WTC11 (cell line): ENCODE results near the gene TAPT1.

Source experiments
- AFF4 ChIP-seq: sonication (generic); formaldehyde crosslinking; IDR thresholded peaks from 2 replicates; pipeline ENCODE4 v1.8.1; 2023; ENCODE audit warnings: mild to moderate bottlenecking, missing genetic modification reagents, borderline replicate concordance
- ATF2 ChIP-seq: sonication (generic); formaldehyde crosslinking; IDR thresholded peaks from 2 replicates; pipeline ENCODE4 v1.8.1; 2022; ENCODE audit warnings: low read depth, missing genetic modification reagents, borderline replicate concordance
- CREB1 ChIP-seq: sonication (generic); formaldehyde crosslinking; IDR thresholded peaks from 2 replicates; pipeline ENCODE4 v1.8.0; 2023; ENCODE audit warnings: mild to moderate bottlenecking, missing genetic modification reagents
- CREM ChIP-seq: sonication (generic); formaldehyde crosslinking; IDR thresholded peaks from 2 replicates; pipeline ENCODE4 v1.8.1; 2022; ENCODE audit warnings: mild to moderate bottlenecking, missing genetic modification reagents, moderate library complexity
- CTCF ChIP-seq: fragments of 200-600 bp; IDR thresholded peaks from 2 replicates; pipeline ENCODE4 v1.8.0; 2022; ENCODE audit warnings: antibody characterized with exemption
- ESRRA ChIP-seq: sonication (generic); formaldehyde crosslinking; IDR thresholded peaks from 2 replicates; pipeline ENCODE4 v1.8.1; 2022; ENCODE audit warnings: mild to moderate bottlenecking, missing genetic modification reagents, borderline replicate concordance
- JUN ChIP-seq: sonication (generic); formaldehyde crosslinking; IDR thresholded peaks from 2 replicates; pipeline ENCODE4 v1.8.0; 2023; ENCODE audit warnings: mild to moderate bottlenecking, missing genetic modification reagents
- MLX ChIP-seq: sonication (generic); formaldehyde crosslinking; IDR thresholded peaks from 2 replicates; pipeline ENCODE4 v1.8.1; 2023; ENCODE audit warnings: mild to moderate bottlenecking, missing genetic modification reagents, moderate library complexity
- NR3C1 ChIP-seq: sonication (generic); formaldehyde crosslinking; conservative IDR thresholded peaks from 2 replicates; pipeline ENCODE4 v1.8.1; 2023; ENCODE audit warnings: low read depth, mild to moderate bottlenecking, missing genetic modification reagents
- ZNF121 ChIP-seq: sonication (generic); formaldehyde crosslinking; IDR thresholded peaks from 2 replicates; pipeline ENCODE4 v1.8.0; 2023; ENCODE audit warnings: missing genetic modification reagents
- ZNF396 ChIP-seq: fragments of 250-450 bp; sonication (Bioruptor Pico); IDR thresholded peaks from 2 replicates; pipeline ENCODE4 v1.8.0; 2021; ENCODE audit warnings: mild to moderate bottlenecking, moderate library complexity, borderline replicate concordance

- TF ChIP-seq CREB1 (CRISPR knock-in tag) (no peak), CTCF (no peak), ZNF121 (no peak), CREM (no peak), AFF4 (CRISPR knock-in tag) (no peak), JUN (CRISPR knock-in tag) (no peak), ATF2 (no peak), NR3C1 (CRISPR knock-in tag) (no peak), ZNF396 (CRISPR knock-in tag) (no peak), ESRRA (no peak), MLX (no peak)
Measured at GRCh38 chr4:16140231-16140878, 85.9 kb downstream of the TAPT1 start.
